ENCODE data around the gene CLCA2. TPM values are rescaled to one million over a fixed set of nuclear protein-coding genes. Genes with fewer than 3 reads are reported as not detected.
A peak's percentile ranks its signal among the peaks of the same experiment; 100 is the strongest.

The CLCA2 gene
- total RNA-seq, 1 experiment from 2014 or later = not detected

DNA sequence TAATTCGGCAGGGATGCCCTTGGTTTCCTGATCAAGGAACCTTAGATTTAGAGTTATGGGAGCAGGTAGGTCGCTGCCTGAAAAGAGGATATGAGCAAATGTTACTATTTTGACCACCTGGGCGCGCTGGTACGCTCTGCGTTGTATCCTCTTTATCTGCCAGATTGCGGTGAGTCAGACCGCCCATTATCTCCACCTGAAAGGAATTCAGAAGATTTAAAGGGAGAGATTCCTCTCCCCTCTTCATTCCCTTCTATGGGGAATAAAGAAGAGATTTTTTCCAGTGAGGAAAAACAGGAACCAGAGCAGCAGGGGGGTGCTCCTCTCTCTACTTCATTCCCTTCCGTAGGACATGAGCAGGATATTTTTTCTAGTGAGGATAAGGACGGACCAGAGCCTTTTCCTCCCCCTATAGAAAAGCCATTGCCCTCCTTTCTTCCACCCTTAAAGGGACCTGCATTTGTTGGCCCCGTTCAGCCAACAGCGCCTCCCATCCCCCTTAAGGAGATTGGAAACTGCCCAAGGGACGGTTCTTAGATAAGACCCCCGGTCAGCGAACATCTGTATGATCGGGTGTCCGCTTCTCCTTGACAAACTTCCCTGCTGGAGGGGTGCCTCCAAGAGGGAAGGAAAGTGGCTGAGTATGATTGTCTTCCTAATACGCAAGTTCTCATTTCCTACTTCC lies 78.9 kb downstream of the CLCA2 start:
- peak overlapping the region in 1 of 2 experiments; percentile 16; a peak in 2 of 4 replicates for H3K4me3 ChIP-seq (ENCODE audit: low read depth in 2 of 2, low read length in 2 of 2)
- DNase-seq (ENCODE audit: low read depth, low spot score) (no peak), ATAC-seq (peak; percentile 30; the same call in 1 of the 2 replicates)
- peaks cover 4% of the 10 kb centered on the region; the same call in 1 of the 2 replicates for H3K4me1 ChIP-seq (ENCODE audit: control insufficient read depth, insufficient read depth, low read length)
- H3K36me3 ChIP-seq (ENCODE audit: control insufficient read depth, insufficient read depth, low read length) = no peaks in the 10 kb centered on the region
- ChIA-PET POLR2A (no interaction called here), CTCF (interaction anchor here (1.1 kb wide), 1 partner anchor 29 kb away, joined by 3 read pairs; no protein-coding TSS in a partner anchor)
- no TSS peak for BruUV-seq (replicated peaks)
- H3K27ac ChIP-seq (ENCODE audit: low read length) = no peak overlapping the region
- intact Hi-C loops (cut with micrococcal nuclease; ENCODE audit: unreplicated experiment) = loop anchor here (1.0 kb wide), 1 partner anchor 123 kb away; no protein-coding TSS in a partner anchor
- H3K9me3 ChIP-seq (ENCODE audit: control insufficient read depth, insufficient read depth, low read depth, low read length) = no peaks in the 10 kb centered on the region
- TF ChIP-seq, protein P1, sequence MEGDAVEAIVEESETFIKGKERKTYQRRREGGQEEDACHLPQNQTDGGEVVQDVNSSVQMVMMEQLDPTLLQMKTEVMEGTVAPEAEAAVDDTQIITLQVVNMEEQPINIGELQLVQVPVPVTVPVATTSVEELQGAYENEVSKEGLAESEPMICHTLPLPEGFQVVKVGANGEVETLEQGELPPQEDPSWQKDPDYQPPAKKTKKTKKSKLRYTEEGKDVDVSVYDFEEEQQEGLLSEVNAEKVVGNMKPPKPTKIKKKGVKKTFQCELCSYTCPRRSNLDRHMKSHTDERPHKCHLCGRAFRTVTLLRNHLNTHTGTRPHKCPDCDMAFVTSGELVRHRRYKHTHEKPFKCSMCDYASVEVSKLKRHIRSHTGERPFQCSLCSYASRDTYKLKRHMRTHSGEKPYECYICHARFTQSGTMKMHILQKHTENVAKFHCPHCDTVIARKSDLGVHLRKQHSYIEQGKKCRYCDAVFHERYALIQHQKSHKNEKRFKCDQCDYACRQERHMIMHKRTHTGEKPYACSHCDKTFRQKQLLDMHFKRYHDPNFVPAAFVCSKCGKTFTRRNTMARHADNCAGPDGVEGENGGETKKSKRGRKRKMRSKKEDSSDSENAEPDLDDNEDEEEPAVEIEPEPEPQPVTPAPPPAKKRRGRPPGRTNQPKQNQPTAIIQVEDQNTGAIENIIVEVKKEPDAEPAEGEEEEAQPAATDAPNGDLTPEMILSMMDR (IDR thresholded peaks at IDR 0.05) = no peak
- TF ChIP-seq TCF7L2 (IDR thresholded peaks at IDR 0.05; ENCODE audit: low read depth, low read length) (no peak), SIN3A (IDR thresholded peaks at IDR 0.05; ENCODE audit: borderline replicate concordance, insufficient read depth, low read depth, low read length) (no peak), POLR2AphosphoS5 (IDR thresholded peaks at IDR 0.05; ENCODE audit: low read depth, low read length) (no peak)
- TF ChIP-seq, protein P2, sequence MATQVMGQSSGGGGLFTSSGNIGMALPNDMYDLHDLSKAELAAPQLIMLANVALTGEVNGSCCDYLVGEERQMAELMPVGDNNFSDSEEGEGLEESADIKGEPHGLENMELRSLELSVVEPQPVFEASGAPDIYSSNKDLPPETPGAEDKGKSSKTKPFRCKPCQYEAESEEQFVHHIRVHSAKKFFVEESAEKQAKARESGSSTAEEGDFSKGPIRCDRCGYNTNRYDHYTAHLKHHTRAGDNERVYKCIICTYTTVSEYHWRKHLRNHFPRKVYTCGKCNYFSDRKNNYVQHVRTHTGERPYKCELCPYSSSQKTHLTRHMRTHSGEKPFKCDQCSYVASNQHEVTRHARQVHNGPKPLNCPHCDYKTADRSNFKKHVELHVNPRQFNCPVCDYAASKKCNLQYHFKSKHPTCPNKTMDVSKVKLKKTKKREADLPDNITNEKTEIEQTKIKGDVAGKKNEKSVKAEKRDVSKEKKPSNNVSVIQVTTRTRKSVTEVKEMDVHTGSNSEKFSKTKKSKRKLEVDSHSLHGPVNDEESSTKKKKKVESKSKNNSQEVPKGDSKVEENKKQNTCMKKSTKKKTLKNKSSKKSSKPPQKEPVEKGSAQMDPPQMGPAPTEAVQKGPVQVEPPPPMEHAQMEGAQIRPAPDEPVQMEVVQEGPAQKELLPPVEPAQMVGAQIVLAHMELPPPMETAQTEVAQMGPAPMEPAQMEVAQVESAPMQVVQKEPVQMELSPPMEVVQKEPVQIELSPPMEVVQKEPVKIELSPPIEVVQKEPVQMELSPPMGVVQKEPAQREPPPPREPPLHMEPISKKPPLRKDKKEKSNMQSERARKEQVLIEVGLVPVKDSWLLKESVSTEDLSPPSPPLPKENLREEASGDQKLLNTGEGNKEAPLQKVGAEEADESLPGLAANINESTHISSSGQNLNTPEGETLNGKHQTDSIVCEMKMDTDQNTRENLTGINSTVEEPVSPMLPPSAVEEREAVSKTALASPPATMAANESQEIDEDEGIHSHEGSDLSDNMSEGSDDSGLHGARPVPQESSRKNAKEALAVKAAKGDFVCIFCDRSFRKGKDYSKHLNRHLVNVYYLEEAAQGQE (IDR thresholded peaks at IDR 0.05; ENCODE audit: insufficient read depth in 1 of 2, low read depth in 2 of 2, low read length in 1 of 2) = no peak
- peaks cover 15% of the 10 kb centered on the region for H3K27me3 ChIP-seq (ENCODE audit: control insufficient read depth, insufficient read depth, low read length)
- in situ Hi-C loops (cut with HindIII; ENCODE audit: low pct_unique_long_range_greater_than_20kb, low sequenced_read_pairs) = no loop called here

DNA sequence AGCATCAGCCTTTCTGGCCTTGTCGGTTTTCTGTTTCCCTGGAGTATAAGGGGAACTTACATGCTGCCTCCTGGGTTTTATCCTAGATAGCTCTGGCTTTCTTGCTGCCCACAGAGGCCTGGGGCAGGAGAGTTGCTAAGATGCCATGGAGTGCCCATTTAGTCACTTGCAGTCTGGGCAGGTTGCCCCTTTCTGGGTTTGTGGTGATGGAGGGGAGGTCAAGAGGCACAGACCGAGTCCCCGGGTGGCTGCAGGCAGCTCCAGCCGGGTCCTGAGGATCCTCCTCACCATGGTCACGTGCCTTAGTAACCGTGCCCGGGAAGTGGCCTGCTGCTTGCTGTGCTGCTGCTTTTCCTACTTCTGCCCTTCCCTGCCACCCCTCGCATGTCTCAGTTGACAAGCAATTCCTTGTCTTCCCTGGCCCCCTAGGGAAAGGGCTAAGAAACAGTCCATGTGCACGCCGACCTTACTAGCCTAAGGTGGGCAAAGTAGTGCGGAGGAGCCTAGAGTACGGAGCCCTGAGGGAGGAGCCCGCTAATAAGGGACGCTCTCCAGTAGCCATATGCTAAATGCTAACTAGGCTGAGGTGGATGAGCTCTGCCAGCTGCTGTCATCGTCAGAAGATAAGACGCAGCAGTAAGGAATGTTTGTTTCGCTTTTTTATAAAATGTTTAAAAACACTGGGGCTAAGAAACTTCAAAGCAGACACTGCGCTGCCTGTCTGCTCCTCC lies 79.6 kb downstream of the CLCA2 start:
- peaks cover 12% of the 10 kb centered on the region for H3K27me3 ChIP-seq (ENCODE audit: control insufficient read depth, insufficient read depth, low read length)
- CTCF ChIA-PET = interaction anchor here (0.6 kb wide), 1 partner anchor 411 kb away, joined by 4 read pairs; the partner anchor contains the start of gene SELENOF
- in situ Hi-C loops (cut with HindIII; ENCODE audit: low pct_unique_long_range_greater_than_20kb, low sequenced_read_pairs) (no loop called here), intact Hi-C loops (cut with micrococcal nuclease; ENCODE audit: unreplicated experiment) (no loop called here)
- peaks cover 4% of the 10 kb centered on the region; the same call in 1 of the 2 replicates for H3K4me1 ChIP-seq (ENCODE audit: control insufficient read depth, insufficient read depth, low read length)
- no TSS peak for BruUV-seq (replicated peaks)
- POLR2A ChIA-PET = no interaction called here
- no peak overlapping the region for H3K4me3 ChIP-seq (ENCODE audit: low read depth in 2 of 2, low read length in 2 of 2)
- DNase-seq (ENCODE audit: low read depth, low spot score) (no peak), ATAC-seq (no peak)
- no peaks in the 10 kb centered on the region for H3K9me3 ChIP-seq (ENCODE audit: control insufficient read depth, insufficient read depth, low read depth, low read length)
- no peaks in the 10 kb centered on the region for H3K36me3 ChIP-seq (ENCODE audit: control insufficient read depth, insufficient read depth, low read length)
- H3K27ac ChIP-seq (ENCODE audit: low read length) = no peak overlapping the region
- TF ChIP-seq SIN3A (IDR thresholded peaks at IDR 0.05; ENCODE audit: borderline replicate concordance, insufficient read depth, low read depth, low read length) (no peak), POLR2AphosphoS5 (IDR thresholded peaks at IDR 0.05; ENCODE audit: low read depth, low read length) (no peak), TCF7L2 (IDR thresholded peaks at IDR 0.05; ENCODE audit: low read depth, low read length) (no peak)
- TF ChIP-seq, protein P1 (IDR thresholded peaks at IDR 0.05) = no peak
- TF ChIP-seq, protein P2 (IDR thresholded peaks at IDR 0.05; ENCODE audit: insufficient read depth in 1 of 2, low read depth in 2 of 2, low read length in 1 of 2) = no peak

Measured in Panc1 (cell line).